ENCODE results near the gene ATP13A2.

ATP13A2 gene, protein sequence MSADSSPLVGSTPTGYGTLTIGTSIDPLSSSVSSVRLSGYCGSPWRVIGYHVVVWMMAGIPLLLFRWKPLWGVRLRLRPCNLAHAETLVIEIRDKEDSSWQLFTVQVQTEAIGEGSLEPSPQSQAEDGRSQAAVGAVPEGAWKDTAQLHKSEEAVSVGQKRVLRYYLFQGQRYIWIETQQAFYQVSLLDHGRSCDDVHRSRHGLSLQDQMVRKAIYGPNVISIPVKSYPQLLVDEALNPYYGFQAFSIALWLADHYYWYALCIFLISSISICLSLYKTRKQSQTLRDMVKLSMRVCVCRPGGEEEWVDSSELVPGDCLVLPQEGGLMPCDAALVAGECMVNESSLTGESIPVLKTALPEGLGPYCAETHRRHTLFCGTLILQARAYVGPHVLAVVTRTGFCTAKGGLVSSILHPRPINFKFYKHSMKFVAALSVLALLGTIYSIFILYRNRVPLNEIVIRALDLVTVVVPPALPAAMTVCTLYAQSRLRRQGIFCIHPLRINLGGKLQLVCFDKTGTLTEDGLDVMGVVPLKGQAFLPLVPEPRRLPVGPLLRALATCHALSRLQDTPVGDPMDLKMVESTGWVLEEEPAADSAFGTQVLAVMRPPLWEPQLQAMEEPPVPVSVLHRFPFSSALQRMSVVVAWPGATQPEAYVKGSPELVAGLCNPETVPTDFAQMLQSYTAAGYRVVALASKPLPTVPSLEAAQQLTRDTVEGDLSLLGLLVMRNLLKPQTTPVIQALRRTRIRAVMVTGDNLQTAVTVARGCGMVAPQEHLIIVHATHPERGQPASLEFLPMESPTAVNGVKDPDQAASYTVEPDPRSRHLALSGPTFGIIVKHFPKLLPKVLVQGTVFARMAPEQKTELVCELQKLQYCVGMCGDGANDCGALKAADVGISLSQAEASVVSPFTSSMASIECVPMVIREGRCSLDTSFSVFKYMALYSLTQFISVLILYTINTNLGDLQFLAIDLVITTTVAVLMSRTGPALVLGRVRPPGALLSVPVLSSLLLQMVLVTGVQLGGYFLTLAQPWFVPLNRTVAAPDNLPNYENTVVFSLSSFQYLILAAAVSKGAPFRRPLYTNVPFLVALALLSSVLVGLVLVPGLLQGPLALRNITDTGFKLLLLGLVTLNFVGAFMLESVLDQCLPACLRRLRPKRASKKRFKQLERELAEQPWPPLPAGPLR

DNA sequence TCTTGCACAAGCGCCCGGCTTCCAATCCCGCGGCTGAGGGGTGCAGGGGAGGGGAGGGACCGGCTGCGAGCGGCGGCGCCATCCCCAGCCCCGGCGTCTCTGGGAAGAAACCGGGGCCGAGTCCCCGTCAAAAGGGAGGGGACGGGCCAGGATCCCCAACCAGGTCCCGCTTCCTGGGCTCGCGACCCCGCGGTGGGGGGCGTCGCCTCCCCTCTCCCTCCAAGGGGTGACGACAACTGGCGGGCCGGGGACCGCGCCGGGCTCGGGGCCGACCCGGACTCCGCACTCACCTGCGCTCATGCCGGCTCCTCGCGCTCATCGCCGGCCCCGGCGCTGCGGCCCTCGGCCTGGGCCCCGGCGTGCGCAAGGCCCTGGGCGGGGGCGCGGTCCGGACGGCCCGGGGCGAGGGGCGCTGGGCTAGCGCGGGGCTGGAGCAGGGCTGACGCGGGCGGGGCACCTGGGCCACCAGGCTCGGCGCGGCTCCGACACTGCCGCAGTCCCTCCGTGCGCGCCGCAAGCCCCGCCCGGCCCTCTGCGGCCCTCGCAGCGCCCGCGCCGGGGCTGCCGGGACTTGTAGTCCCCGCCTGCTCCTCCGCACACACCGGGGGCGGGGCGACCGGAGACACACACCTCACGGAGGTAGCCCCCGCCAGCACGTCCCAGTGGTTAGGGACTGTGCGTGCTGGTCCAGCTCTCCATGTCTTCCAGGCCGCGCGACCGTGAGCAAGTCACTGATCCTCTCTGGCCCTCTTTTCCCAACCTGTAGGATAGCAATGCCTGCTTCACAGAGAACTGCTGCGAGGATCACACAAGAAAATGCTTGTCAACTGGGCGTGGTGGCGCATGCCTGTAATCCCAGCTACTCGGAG is at the start of gene ATP13A2:
Gene ATP13A2, minus strand, starts transcription at position 490 of the 869 bp plus-strand sequence. Its CDS starts 190 bp downstream, at position 300.
- DNase-seq = peak; percentile 74

DNA sequence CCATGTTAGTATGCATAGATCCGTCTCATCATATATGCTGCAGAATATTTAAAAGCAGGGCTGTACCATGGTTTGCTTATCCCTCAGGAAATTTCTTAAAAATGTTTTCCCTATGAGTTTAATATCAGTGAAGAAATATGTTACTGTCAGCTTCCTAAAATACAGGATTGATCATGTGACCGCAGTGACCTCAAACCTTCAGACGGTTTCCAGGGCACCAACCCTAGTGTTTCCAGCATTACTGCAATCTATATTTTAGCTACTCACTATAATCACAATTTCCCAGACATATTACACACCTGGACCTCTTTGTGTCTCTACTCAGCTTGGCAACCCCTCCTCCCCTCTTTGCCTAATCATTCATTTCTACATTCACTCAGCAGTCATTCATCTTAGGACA is 49.8 kb upstream of the ATP13A2 start:
- DNase-seq = no peak

DNA sequence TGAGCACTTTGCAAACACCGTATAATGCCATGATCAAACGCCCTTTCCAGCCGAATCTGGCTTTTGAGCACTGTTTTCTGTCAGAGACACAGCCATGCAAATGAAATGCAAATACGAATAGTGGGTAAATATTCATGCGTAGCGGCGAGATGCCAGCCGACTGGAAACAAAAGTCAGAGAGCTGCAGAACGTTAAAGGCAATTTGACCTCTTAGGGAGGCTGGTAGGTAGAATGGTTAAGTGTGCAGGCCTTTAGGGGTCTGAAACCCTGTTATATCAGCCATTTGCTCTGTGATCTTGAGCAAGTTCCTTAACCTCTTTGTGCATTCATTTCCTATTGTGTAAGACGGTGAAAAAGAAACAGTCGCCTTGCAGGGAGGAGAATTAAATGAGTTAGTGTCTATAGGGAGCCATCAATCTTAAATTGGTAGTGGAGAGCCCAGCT is 48.6 kb upstream of the ATP13A2 start:
- DNase-seq = no peak

- no peak for DNase-seq
These were observed 47.9 kb upstream of the ATP13A2 start for GRCh38 chr1:17059391-17060305.

GRCh38 chr1:17056551-17056950 is 44.8 kb upstream of the ATP13A2 start:
- DNase-seq = no peak

- DNase-seq = no peak
These were observed 44.1 kb upstream of the ATP13A2 start for GRCh38 chr1:17055801-17056200.

- peak; percentile 99 for DNase-seq
These were observed 42.1 kb upstream of the ATP13A2 start, which contains the start of gene SDHB for GRCh38 chr1:17053685-17054410. TSS of gene SDHB (minus strand) at chr1:17054032. CDS start at chr1:17054019, 13 bp downstream.

- DNase-seq = no peak
These were observed 41.5 kb upstream of the ATP13A2 start for GRCh38 chr1:17053086-17053684.

DNA sequence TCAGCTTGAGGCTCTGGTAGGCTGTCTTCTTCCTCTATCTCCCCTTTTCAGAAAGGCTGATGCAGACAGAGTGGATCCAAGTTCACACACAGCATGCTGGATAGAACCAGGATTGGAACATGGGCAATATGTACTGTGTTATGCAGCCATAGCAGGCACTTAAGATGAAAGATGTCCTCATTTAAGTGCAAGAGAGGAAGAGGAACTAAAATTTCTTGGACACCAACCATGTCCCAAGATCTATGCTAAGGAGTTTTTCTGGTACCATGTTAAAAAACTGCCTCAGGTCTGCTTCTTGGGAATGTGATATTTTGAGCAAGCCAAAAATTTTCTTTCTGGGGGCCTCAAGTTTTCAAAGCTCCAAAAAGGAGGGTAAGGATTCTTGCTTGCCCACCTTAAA is 40.9 kb upstream of the ATP13A2 start:
- no peak for DNase-seq

- no peak for DNase-seq
These were observed 40.3 kb upstream of the ATP13A2 start for GRCh38 chr1:17052038-17052437.

DNA sequence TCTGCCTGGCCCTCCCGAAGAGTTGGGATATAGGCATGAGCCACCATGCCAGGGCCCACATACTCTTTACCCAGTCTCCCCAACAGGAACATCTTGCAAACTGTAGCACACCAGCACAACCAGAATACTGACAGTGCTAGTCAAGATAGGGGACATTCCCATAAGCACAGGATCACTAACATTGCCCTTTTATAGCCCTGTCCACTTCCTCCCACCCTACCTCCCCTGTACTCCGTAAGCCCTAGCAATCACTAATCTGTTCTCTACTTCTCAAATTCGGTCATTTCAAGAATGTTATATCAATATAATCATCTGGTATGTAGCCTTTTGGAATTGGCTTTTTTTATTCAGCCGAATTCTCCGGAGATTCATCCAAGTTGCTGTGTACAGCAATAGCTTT is 36.2 kb upstream of the ATP13A2 start:
- DNase-seq = no peak

DNA sequence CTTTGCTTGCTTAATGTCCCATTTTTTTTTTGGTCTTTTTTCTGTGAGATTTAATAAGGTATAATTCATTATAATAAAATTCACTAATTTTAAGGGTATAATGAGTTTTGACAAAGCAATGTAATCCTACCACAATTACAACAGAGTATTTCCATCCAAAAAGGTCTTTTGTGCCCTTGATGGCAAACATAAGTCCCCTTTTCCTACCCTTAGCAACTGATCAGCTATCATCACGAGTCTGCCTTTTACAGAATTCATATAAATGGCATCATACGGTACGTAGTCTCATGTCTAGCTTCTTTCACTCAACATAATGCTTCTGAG is 34.6 kb upstream of the ATP13A2 start:
- DNase-seq = no peak

- no peak for DNase-seq
These were observed 34.1 kb upstream of the ATP13A2 start for GRCh38 chr1:17045634-17046333.

- no peak for DNase-seq
These were observed 33.4 kb upstream of the ATP13A2 start for GRCh38 chr1:17045150-17045549.

- no peak for DNase-seq
These were observed 31.9 kb upstream of the ATP13A2 start for GRCh38 chr1:17043676-17044075.

DNA sequence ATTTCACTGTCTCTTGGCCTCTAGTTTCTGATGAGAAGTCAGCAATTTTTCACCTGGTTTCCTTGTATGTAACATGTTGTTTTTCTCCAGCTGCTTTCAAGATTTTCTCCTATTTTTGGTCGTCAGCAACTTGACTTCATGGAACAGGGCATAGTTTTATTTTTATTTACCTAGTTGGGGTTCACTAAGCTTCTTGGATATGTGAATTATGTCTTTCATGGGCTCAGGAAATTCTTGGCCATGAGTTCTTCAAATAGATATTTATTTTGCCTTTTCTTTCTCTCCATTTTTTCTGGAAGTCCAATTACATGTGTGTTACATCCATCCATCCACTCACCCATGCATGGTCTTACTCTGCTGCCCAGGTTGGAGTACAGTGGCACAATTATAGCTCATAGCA is 28.4 kb upstream of the ATP13A2 start:
- DNase-seq = no peak

DNA sequence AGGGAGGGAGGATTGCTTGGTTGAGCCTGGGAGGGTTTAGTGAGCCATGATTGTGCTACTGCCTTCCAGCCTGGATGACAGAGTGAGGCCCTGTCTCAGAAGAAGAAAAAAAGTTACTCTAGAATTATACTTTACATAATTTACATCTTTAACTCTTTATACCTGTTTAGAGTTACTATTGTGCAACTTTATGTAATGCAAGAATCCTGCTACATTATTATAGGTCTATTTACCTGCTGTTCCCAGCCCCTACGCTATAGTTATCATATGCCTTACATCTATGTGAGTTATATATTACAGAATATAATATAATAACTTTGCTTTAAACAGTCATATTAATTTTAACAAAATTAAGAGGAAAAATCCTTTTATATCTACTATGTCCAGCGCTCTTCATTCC is 27.8 kb upstream of the ATP13A2 start:
- DNase-seq = no peak

- DNase-seq = no peak
These were observed 21.8 kb upstream of the ATP13A2 start for GRCh38 chr1:17033481-17033880.

DNA sequence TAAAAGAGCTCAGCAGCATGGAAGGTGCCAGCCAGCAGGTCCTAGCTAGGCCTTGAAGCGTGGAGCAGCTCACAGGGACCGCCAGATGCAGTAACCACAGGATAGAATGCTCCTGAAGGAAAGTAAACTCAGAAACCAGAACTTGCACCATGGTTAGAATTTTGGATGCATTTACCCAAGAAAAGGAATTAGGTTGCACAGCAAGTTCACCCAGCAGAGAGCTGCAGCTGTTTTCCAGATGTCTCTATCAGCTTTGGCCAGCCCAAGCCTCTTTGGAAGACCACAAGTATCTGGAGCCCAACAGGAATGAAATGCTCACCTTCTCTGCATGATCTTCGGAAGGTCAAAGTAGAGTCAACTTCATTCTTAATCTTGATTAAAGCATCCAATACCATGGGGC is 21.0 kb upstream of the ATP13A2 start:
- no peak for DNase-seq
